Measurements from ENCODE around the gene EMX1.

Gene EMX1

DNA sequence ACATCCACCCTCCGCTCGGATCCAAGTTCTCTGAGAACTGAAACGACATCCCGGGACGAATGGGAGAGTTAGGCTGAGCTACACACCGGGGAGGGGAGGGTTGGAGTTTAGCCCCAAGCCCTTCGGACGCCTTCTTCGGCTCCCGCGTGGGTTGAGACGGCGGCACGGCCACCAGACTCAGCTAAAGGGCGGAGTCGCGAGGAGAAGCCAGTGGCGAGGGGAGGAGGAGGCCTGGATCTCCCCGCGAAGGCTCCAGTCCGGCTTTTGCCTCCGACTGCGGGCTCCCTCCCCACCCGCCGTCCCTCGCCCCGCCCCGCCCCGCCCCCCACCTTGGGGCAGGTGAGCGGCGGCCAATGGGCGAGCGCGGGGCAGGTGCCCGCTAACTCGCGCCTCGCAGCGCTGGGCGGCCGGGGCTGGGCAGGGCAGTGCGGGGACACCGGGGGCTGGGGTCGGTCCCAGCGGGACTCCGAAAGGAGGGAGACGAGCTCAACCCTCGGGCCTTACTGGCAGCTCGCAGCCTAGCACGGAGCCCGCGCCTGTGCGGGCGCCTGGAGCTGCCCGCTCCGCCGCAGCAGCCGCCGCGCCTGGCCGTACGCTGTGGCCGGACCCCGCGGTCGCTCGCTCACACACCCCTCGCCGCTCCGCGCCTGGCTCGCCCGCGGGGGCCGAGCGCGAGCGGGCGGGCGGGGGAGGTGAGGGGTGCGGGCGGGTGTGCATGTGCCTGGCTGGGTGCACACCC lies at the start of gene EMX1:
EMX1 (plus strand) TSS at position 382 of the 739 bp plus-strand sequence; CDS start at position 716, 334 bp downstream.
- DNase-seq (ENCODE audit: low spot score) = no peak

DNA sequence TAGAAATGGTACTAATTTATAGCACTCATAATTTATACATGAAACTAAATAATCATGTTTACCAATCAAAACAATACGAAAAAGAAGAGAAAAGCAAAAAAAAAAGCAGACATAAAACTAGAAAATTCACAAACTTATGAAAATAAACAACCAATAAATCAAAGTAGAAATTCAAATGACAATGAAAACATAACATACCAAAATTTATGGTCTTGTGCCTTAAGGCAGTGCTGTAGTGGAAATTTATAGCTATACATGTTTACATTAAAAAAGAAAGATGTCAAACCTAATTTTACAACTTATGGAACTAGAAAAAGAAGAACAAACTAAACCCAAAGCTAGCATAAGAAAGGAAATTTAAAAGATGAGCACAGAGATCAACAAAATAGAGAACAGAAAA lies 46.3 kb upstream of the EMX1 start:
- DNase-seq (ENCODE audit: low spot score) = no peak

DNA sequence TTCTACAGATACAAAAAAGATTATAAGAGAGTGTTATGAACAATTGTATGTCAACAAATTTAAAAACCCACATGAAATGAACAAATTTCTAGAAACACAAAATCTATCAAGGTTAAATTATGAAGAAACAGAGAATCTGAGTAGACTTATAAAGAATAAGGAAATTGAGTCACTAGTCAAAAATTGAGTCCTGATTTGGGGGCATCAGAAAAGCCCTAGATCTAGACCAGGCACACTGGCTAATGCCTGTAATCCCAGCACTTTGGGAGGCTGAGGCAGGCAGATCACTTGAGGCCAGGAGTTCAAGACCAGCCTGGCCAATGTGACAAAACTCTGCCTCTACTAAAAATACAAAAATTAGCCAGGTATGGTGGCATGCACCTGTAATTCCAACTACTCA lies 45.4 kb upstream of the EMX1 start:
- DNase-seq (ENCODE audit: low spot score) = no peak

DNA sequence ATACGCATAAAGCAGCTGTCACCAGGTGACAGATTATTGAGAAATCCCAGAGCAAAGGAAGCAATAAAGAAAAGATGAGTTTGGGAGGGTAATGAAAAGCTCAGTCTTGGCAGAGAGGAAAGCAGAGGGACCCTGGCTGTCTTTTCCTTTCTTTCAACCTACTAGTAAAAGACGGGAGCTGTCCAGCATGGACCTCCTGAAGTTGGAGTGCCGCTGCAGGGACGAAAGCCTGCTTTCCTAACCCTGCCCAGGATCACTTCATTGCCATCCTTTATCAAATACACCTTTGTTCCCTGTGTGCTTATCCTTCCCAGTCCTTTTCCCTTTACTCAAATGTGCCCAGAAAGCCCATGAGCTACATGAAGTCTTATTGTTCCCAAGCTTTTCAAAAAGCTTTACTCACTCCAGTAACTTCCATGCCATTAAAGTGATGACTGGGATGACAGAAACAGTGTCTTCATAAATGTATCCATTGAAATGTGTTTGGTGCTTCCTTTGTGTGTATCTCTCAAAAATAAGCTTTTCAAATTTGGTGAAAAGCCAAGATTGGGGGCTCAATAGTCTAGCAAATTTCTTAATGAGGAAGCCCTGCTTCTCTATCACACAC lies 33.9 kb upstream of the EMX1 start:
- no peak for DNase-seq (ENCODE audit: low spot score)

DNA sequence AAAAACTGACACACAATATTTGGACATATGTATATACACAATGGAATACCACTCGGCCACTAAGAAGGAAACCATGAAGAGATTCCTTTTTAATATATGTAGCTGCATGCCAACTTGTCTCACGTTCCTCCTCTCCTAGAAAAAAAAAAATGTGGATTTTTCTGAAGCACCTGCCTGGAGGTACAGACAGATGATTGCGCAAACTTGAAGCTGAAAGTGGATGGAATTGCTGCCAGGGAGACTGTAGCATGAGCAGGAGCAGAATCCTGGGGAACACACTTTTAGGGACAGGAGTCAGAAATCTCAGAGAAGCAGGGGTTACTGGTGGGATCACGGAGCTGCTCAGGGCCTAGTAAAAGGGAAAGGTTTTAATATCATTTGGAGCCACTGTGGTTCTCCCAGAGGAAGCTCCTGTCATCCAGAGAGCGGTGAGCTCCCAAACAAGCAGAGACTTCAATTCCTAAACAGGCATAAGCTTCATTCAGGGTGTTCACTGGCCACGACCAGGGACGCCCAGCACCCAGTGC lies 30.8 kb upstream of the EMX1 start:
- no peak for DNase-seq (ENCODE audit: low spot score)

DNA sequence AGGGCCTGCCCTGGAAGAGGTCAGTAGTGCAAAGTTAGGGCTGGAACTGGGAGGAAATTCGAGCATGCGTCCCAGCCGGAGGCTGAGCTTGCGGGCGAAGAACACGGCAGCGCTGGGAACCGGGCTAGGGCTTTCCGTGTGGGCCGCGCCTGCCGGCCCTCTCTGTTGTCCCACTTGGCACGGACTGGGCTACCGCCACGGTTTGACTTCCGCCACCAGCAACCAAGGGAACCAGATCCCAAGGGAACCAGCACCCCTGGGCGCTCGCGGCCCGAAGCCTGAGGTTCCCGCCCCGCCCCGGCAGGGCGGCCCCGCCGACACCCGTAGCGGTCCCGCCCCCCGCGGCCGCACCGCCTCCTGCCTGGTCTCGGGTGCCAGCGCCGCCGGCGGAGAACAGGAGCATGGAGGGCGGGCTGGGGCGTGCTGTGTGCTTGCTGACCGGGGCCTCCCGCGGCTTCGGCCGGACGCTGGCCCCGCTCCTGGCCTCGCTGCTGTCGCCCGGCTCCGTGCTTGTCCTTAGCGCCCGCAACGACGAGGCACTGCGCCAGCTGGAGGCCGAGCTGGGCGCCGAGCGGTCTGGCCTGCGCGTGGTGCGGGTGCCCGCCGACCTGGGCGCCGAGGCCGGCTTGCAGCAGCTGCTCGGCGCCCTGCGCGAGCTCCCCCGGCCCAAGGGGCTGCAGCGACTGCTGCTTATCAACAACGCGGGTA lies 30.1 kb upstream of the EMX1 start, which contains the start of gene SPR:
SPR (plus strand) TSS at position 377 of the 708 bp plus-strand sequence; CDS start at position 402, 25 bp downstream.
- DNase-seq (ENCODE audit: low spot score) = peak; percentile 59

DNA sequence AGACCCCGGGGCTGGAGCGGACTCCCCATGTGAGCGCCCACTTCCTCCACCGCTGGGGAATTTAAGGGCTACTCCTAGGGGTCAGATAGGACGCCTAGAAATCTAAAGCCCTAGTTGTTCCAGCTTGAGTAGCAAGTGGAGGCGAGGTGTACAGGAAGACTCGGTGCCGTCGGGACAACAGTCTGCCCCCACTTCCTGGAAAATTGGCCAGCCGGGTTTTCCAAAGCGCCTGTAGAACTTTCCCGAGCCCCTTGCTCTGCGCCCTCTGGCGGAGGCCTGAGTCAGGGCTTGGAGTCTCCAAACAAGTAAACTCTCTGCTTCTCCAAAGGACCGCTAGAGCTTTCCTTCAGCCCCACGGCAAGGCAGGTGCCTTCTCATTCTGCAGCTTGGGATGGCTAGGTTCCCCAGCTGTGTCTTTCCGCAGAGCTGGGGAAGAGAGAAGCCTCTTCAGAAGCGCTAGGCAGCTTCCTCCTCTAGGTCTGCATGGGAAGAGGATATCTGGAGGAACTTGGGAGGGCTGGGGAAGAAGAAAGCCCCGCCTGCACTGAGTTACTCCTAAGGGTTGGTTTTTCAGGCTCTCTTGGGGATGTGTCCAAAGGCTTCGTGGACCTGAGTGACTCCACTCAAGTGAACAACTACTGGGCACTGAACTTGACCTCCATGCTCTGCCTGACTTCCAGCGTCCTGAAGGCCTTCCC lies 29.4 kb upstream of the EMX1 start:
- DNase-seq (ENCODE audit: low spot score) = peak; percentile 80

DNA sequence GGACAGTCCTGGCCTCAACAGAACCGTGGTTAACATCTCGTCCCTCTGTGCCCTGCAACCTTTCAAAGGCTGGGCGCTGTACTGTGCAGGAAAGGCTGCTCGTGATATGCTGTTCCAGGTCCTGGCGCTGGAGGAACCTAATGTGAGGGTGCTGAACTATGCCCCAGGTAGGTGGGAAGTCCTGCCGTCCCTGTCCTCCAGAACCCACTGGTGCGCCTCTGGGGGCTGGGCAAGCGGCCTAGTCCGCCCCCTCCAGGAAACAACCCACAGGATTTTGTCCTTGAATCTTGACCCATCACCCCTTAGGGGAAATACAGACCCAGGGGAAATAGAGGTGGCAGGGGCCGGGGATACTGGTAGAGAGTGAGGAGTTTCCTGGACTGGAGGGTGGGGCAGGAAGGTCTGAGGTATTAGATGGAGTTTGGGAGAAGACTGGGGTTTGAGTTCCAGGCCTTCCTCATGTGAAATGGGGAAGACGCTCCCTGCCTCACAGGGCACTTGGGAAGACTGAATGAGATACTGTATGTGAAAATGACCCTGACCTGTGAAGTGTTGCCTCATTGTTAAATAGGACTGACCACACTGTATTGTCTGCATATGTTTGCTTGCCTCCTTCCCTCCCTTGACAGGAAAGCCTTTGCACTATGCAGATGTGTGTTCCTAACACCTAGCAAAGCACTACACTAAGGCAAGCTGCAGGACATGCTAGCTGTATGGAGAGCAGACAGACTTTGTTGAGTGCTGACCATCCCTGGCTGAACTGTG lies 28.7 kb upstream of the EMX1 start:
- DNase-seq (ENCODE audit: low spot score) = no peak

DNA sequence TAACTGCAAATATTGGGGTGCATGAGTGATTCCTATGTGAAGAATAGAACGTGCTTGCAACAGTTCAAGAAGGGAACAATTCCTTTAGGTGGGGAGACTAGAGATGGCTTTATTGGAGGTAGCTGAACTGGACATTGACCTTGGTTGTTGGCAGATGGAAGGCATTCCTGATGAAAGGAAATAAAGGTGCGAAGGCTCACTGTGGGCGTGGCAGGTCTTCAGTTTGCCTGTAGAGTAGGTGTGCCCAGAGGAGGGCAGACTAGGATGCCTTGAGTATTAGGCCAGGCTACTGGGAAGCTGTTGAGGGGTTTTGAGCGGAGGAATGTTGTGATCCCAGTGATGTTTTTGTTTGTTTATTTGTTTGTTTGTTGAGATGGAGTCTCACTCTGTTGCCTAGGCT lies 27.3 kb upstream of the EMX1 start:
- no peak for DNase-seq (ENCODE audit: low spot score)

DNA sequence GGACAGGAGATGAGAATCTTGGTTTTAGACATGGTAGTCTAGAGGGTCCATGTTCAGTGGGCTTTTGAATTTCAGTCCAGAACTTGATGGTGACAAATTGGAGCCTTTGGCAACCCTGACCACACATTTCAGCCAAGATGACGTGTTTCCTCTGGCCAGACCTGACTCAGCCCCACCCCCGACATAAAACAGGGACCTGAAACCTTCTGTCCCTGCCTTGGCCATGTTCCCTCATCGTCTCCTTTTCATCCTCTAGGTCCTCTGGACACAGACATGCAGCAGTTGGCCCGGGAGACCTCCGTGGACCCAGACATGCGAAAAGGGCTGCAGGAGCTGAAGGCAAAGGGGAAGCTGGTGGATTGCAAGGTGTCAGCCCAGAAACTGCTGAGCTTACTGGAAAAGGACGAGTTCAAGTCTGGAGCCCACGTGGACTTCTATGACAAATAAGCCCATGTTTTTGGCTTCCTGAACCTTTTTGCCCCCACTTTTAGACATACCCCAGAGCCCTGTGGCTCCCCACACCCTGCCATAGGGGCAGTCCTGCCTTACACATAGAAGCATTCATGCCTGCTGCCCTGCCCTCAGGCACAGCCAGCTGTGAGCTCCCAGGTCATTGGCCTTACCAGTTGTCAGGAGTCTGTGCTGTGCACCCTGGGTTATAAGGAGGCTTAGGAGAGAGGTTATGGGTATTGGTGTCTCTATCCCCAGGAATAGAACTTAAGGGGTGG lies 26.1 kb upstream of the EMX1 start:
- DNase-seq (ENCODE audit: low spot score) = no peak

DNA sequence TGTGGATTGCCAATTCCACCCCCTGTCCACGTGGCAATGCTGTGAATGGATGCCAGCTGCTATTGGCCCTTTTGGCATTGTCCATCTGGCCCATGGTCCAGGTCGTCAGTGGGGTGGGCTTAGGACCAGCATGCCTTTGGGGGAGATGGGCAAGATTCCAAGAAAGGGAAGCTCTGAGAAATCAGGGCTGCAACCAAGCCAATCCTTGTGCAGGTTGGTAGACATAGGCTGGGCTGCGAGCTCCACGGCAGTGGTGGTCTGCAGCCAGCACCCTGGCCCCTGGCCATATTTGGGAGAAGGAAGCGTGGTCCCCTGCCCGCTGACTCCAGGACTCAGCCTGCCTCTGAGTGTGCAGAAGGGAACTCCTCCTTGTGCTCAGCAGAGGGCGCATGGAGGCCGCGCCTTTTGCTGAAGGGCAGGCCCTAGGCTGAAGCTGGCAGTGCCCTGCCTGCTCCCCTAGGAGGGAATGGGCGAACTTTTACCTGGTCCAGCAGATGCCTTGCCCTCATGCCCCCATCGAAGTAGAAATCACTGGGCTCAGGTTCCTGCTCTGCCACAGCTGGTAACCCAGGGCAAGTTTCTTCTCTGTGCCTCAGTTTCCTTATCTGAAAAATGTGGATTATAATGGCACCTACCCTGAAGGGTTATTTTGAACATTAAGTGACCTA lies 24.7 kb upstream of the EMX1 start:
- peak; percentile 42 for DNase-seq (ENCODE audit: low spot score)

DNA sequence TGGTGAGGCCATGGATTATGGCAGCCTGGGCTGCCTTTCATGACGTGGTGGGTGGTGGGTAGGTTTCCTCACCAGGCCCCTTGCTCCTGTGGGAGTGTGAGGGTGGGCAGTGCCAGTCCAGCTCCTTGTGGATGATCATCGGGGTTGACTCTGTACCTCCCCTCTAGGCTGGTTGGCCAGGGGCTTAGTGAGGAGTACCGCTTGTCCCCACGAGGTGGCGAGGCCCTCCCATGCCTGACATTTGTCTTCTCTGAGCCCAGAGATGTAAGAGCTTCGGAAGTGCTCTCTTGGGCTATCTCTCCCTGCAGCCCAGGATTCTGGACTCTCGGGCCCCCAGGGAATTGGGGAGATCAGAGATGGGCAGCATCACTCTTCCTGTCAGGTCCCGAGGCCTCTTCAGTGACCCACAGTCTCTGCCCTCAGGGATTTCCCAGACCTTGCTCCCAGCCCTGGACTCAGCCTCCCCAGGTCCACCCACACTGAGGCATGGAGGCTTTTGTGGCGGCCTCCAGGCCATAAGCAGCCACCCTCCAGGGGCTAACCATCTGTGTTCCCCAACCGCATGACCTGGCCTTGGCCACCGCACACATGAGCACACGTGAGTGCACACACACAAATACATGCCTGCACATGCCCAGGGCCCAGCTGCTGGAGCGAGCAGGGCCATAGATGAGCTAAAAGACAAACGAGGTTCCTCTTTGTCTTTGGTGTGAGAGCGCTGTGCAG lies 23.6 kb upstream of the EMX1 start:
- DNase-seq (ENCODE audit: low spot score) = no peak

DNA sequence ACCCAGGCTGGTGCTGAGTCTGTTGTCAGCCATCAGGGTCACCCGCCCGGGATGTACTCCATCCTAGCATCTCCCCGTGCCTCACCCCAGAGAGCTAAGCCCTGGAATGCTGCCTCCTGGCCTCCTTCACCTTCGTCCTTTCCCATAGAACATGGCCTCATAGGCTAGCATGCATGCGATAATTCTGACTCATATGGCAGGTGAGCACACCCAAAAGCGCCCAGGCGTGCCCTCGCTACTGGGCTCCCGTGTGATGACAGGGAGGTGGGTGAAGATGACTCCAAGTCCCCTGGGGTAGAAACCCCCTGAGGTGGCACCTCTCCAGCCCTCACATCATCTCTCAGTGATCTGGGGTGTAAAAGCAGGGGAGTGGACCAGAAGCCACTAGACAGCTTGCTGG lies 22.8 kb upstream of the EMX1 start:
- DNase-seq (ENCODE audit: low spot score) = no peak

DNA sequence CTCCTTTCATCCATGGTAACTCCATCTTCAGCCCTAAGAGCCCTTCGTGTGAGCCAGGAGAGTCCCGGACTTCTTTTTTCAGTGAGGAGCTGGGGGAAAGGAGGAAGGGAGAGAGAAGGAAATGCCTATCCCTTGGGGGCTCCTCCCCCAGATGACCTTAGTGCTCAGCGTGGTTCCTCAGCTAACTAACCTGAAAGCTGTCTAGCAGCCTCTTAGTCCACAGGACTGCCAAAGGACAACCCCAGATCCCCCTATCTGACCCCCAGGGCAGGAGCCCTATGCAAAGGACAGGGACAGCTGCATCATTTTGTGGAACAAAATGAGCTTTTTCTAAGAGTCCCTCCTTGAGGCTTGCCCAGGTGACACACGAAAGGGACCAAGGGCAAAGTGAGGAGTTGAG lies 22.2 kb upstream of the EMX1 start:
- no peak for DNase-seq (ENCODE audit: low spot score)

DNA sequence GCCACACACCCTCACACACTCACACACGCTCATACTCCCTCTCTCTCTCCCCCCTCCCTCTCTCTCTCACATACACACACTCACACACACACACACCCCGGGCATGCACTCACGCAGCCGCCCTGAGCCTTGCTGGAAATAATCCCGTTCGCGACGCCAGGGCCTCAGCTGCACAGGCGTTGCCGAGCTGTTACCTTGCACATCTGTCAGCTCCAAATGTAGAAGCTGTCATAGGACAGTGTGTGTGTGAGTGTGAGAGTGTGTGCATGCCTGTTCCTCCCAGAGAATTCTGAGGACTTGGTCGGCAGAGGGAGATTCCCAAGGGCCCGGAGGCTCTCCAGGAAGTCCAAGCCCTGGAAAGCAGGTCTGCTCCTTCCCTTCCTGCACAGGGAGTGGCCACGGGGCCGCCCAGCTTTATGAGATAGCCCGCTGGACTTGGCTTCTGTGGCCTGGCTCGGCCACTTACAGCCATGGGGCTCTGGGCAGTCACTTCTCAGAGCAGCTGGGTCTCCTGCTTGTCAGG lies 21.5 kb upstream of the EMX1 start:
- DNase-seq (ENCODE audit: low spot score) = no peak

DNA sequence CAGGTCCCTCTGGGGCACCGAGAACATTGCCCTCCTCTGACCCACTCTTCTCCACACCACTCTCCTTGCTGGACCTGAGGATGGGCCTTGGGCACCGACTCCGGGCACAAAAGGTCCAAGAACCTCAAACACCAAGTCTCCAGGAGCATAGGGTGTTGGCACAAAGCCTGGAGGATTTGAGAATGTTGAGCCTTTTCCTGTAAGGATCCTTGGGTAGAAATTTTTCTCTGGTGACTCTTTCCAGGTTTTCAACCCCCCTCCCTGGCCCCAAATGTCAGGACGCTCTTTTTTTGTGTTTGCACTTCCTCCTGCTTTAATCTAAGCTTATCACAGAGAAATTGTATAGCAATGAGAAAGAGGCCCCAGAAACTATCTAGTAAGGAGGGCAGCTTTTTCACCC lies 20.9 kb upstream of the EMX1 start:
- DNase-seq (ENCODE audit: low spot score) = no peak

DNA sequence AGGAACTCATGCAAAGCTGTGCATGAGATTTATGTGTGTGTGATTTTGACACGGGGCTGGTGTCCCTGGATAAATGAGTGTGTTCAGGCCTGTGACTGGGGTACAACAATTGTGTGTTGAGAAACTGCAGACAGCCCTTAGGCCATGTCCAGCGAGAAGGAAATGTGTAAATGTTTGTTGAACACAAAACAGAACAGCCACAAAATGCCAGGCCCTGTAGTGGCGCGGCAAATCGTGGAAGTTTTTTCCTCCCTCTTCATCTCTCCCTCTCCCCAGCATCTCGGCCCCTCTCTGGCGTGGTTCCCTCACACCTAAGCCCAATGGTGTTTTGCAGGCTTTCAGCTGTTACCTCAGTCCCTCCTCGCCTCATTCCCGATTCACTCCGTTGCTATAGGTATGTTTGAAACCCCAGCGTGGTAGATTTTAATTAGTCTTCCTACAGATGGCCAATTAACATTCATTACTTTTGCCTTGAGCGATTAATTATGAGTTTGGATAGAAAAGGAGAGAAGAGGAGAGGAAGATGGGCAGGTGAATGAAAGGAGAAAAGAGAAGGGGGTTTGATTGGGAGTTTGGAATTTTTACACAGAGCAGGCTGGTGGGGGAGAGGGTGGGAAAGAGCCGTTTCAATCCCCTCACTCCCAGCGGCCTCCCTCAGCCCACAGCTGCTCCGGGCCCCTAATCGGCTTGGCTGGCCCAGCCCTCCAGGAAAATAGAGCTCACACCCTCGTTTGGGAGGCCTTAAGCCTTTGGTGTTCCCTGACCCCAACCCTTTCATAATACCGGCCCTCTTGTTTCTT lies 19.3 kb upstream of the EMX1 start:
- DNase-seq (ENCODE audit: low spot score) = no peak

DNA sequence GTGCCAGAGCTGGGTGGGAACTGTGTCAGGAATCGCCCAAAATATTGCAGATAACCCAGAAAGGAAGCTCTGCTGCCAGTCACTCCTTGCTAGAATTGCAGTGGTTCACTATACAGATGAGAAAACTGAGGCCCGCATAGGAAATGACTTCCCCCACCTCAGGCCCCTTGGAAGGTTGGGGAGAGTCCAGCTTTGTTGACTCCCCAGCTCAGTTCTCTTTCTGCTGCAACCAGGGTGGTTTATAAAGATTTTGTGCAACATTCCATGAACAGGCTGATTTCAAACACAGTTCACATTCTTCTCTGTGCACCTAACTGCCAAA lies 18.8 kb upstream of the EMX1 start:
- no peak for DNase-seq (ENCODE audit: low spot score)
